ENCODE results near the gene TCF19.
A peak's percentile ranks its signal among the peaks of the same experiment; 100 is the strongest.

TCF19 gene

GRCh38 chr6:31158140-31158862 is at the start of gene TCF19:
Gene TCF19, plus strand, starts transcription at chr6:31158589. Its CDS starts 881 bp downstream, at chr6:31159470.
- peak; percentile 100 for DNase-seq

- DNase-seq: no peak
These were observed 47.4 kb upstream of the TCF19 start for GRCh38 chr6:31110825-31111582.

- no peak for DNase-seq
These were observed 46.7 kb upstream of the TCF19 start for GRCh38 chr6:31111712-31112111.

- DNase-seq: no peak
These were observed 45.9 kb upstream of the TCF19 start, which contains the start of gene C6orf15 for GRCh38 chr6:31112478-31112877. Gene C6orf15, minus strand, starts transcription at chr6:31112575. Its CDS starts 20 bp downstream, at chr6:31112555.

DNA sequence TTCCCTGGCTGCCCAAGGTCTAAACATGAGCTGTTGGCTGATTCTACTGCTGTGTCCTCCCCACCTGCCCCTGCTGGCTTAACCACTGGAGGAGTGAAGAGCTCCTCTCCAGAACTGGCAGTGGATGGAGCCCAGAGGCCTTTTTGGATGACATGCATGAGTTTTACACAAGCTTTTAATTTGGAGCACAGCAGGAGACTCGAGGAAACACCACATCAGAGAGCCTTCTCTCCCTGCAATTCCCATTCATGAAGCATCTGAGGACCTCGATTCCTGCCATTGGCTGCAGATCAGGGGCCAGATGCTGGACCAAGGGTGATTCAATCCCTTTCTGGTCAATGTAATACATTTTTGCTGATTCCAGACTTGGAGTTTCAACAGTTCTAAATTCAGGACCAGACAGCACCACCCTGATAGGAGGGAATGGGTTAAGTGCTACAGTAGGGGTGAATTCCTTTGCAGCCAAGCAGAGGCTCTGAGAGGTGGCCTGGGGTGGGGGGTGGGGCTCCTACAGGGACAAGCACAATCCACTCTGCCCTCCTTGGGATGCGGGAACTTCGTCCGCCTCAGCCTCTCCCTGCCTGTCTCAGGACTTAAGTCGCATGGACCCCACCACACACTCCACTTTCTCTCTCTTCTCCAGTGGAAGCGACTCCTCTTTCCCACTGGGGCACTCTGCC is 44.4 kb upstream of the TCF19 start:
- DNase-seq: no peak

GRCh38 chr6:31114541-31114878 is 43.9 kb upstream of the TCF19 start, which contains the start of gene PSORS1C1:
Gene PSORS1C1, plus strand, starts transcription at chr6:31114800. Its CDS starts 14,833 bp downstream, at chr6:31129633.
- no peak for DNase-seq

- no peak for DNase-seq
These were observed 43.2 kb upstream of the TCF19 start for GRCh38 chr6:31114970-31115849.

GRCh38 chr6:31115941-31116560 is 42.3 kb upstream of the TCF19 start:
- no peak for DNase-seq

DNA sequence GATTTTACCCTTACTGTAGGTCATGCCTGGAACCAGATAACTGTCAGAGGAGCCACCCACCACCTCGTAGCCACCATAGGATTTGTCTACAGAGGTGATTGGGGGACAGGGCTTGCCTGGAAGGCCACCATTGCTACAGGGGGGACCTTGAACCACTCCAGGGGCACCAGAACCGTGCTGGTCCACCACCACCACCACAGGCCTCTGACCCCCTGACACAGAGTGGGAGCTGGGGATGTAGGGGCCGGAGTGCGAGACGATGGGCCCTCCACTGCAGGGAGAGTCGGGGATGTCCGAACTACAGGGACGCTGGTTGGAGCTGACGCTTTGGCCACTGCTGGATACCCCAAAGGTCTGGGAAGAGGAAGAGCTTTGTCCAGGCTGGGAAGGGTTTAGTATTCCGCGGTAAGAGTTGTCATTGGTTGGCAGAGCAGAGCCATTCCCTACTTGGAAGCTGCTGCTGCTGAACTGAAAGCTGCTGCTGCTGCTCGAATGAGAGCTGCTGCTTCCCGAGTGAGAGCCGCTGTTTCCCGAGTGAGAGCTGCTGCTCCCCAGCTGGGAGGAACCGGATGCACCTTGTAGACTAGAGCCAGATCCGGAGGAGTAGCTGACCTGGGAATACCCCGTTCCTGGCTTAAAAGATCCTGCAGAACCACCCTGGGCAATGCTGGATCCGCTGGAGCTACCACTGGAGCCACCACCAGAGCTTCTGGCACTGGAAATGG is 41.6 kb upstream of the TCF19 start:
- DNase-seq: no peak

- DNase-seq: no peak
These were observed 40.2 kb upstream of the TCF19 start for GRCh38 chr6:31118178-31118577.

DNA sequence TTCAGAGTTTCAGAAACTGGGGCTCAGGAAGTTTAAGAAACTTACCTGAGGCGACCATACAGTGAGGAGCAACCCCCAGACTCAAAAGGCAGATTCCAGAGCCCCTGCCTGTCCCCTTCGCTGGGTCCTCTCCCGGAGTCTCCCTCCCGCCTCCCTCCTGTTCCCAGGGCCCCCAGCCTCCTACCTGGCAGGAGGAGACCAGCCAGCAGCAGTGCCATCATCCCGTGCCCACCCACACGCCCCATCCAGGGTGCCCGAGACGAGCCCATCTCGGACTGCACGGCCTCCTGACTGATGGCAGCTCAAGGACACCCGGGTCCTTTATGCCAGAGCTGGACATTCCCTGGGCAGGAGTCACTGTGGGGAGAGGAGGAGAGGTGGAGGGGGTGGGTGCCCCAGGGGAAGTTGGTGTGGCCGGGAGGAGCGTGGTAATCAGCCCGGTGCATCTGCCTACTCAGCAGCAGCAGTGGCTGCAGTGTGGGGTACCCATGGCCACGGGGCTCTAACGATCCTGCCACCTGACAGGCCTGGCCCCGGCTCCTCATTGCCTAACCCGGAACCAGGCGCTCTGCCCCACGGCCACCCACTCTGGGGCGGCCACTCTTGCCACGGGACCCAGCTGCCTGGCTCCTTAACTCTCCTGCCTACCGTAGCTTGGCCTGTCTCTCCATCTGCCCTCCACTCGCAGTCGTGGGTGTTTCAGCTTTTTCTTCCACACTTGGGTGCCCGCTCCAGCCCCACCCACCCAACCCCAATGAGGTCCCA is 38.1 kb upstream of the TCF19 start, which contains the start of gene CDSN:
CDSN (minus strand) TSS at position 296 of the 765 bp plus-strand sequence; CDS start at position 269, 27 bp downstream.
- DNase-seq: no peak

DNA sequence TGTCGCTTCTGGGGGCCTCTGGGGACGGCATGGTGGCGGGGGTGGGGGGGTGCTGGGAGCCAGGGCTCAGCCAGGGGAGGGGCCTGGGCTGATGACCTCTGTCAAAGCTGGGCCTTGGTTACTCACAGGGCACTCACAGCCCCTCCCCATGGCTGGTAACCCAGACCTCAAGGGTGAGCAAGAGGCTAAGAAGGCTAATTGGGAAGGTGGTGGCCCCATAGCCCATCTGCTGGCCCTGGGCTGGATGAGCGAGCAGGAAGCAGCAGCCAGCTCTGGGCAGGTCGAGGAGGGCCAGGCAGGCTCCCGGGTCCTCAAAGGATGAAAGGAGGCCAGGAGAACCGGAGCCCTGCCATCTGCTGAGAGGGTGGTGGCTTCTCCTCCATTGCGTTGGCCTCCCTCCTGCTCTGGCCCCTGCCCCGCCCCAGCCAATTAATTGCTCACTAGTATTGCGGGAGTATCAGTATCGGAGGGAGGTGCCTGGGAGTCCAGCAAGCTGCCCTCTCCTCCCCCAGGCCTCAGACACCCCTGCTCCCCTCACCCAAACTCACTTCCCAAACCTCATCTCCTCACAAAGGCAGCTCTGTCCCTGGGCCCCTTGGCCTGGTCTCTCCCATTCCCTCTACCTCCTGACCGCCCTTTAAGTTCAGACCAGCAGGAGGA is 37.1 kb upstream of the TCF19 start:
- DNase-seq: no peak

DNA sequence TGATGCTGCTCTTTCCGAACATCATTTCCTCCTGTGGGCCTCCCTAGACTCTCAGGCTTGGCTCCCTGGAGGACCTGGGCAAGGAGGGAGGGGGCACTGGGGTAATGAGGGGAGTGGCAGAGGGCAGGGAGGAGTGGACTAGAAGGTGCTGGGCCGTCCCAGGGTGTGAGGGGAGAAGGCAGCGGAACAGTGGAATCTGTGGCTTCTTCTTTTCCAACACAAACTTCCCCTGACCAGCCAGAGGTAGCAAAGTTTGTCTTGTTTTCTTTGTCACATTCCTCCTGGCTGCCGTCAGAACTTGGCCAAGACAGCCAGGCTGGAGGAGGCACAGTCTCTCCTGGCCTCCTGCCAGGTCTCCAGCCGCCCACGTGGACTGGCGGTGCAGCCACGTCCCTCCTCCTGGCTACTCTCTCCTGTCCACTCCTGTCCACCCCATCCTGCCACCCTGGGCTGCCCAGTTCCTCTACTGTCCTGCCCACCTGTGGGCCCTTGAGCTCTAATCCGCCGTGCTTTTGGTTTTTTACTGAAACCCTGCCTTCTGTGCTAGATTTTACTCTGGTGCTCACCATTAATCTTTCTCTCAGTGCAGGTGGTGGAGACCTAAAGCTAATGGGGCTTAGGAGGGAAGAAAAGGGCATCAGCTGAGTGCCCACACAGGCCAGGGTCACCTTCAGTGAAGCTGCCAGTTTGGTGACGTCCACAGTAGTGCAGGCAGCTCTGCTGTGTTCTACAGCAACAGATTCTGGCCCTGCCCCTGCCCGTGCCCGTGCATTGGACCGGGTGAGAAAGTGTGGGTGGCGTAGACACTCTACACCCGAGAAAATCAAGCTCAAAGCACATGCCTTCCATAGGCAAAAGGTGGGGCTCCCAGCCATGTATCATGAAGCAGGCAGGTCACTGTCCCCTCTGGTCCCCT is 35.3 kb upstream of the TCF19 start:
- DNase-seq: no peak

DNA sequence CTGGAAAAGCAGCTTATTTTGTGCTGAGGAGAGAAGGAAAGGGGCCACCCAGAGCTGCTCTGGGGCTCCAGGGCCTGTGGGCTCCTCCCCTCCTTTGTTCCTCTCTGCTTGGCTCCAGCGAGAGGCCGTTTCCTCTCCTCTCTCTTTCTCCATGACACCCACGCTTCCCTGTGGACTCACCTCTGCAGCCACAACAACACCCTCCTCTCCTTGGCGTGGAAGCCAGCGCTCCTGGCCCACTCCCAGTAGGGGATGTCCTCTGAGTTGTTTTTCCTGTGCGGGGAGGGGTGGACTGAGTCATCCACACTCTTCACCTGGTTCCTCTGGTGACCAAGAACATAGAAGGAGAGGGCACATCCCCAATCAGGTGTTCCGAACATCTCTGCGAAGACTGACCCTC is 33.2 kb upstream of the TCF19 start:
- no peak for DNase-seq

DNA sequence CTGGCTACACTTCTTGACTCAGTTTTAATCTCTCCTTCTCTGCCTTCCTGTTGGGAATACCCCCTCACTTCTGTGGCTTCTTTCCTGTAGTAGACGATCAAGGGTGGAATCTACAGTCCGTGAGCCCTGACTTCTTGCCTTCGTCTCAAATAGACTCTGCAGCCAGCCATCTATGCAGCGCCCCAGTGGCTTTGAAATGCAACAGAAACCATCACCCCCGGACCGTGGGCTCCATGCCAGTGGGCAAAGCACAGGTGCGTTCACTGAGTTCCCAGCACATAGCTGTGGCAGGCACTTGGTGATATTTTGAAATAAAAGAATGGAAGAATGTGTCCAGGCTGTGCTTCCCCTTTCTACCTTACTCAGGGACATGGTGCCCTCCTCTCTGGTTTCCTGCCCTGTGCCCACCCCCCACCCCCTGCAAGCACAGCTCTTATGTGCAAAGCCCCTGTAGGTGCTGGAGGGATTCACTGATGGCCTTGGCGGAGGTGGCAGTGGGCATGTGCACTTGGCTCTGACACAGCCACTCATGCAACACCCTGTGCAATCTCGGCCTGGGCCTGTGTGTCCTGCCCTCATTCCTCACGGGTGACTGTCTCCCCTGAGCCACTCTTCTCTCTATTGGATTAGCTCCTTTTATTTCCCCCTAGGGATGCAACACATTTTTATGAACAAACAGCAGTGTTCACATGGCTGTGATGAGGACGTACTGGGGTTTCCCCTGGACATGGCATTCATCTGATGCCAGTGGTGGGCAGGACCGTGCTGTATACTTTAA is 32.6 kb upstream of the TCF19 start:
- no peak for DNase-seq

- no peak for DNase-seq
These were observed 31.8 kb upstream of the TCF19 start for GRCh38 chr6:31126396-31127175.

DNA sequence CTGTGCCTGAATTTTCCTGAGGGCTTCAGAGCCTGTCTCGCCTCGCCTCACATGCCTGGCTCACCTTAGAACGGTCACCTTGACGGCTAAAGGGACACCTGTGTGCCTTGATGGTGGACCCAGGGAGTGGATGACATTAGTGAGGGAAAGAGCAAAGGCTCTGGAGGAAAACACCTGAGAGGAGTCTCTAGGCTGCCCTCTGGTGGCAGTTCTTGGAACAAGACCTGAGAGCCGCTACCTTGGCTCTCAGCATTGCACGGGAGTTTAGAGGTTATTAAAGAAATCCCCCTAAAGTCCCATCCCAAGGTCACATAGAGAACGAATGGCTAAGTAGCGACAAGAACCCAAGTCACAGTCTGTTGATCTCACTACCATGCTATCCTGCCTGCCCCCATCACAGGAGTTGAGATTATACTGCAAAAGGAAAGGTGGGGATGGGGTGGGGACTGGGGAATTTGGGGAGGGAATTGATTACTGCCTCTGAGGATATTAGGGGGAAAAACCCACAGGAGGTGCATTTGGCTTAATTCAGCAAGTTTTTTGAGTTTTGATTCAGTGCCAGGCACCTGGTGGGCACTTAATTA is 30.2 kb upstream of the TCF19 start:
- DNase-seq: peak; percentile 49

Data from NCI-H2171 treated with DMSO at 0.1 percent for 48 hours (cell line).